Measurements from ENCODE around the gene ARHGAP15. TPM values are rescaled to one million over a fixed set of nuclear protein-coding genes. Genes with fewer than 3 reads are reported as not detected.

Gene ARHGAP15
- total and polyA plus RNA-seq, 2 experiments from 2014 or later: 0.26 TPM; not detected in 1

GRCh38 chr2:143121957-143122356 is 7.3 kb upstream of the ARHGAP15 start:
- DNase-seq (ENCODE audit: low spot score) (no peak), ATAC-seq (no peak)
- Mint-ChIP-seq H3K9me3 (no peaks in the 10 kb centered on the region), H3K4me1 (no peaks in the 10 kb centered on the region), H3K36me3 (ENCODE audit: low read depth) (no peaks in the 10 kb centered on the region), H3K27ac (no peak overlapping the region), H3K4me3 (no peak overlapping the region), H3K27me3 (ENCODE audit: insufficient read depth, low read depth, poor library complexity) (peaks cover 1% of the 10 kb centered on the region)
- Histone ChIP-seq H3K27me3 (ENCODE audit: insufficient read depth) (no peaks in the 10 kb centered on the region), H3K36me3 (ENCODE audit: insufficient read depth) (no peaks in the 10 kb centered on the region), H3K4me2 (no peak overlapping the region), H3K4me3 (no peak overlapping the region), H3K4me1 (ENCODE audit: insufficient read depth) (no peaks in the 10 kb centered on the region), H4K20me1 (replicated peaks; ENCODE audit: insufficient read depth) (no peaks in the 10 kb centered on the region), H3K9me2 (ENCODE audit: insufficient read depth) (no peaks in the 10 kb centered on the region), H2AFZ (no peak overlapping the region), H3K79me2 (replicated peaks; ENCODE audit: insufficient read depth) (no peaks in the 10 kb centered on the region), H3F3A (replicated peaks; ENCODE audit: low read depth) (no peaks in the 10 kb centered on the region), H3K27ac (ENCODE audit: low read depth) (no peak overlapping the region)
- TF ChIP-seq ETS1 (IDR thresholded peaks at IDR 0.05) (no peak), CTCF (conservative IDR thresholded peaks at IDR 0.05; ENCODE audit: low read depth in 2 of 2) (no peak), EZH2phosphoT487 (IDR thresholded peaks at IDR 0.05; ENCODE audit: unreplicated experiment) (no peak), REST (IDR thresholded peaks at IDR 0.05; ENCODE audit: unreplicated experiment) (no peak), POLR2AphosphoS5 (IDR thresholded peaks at IDR 0.05; ENCODE audit: low read depth) (no peak), JUNB (IDR thresholded peaks at IDR 0.05; ENCODE audit: unreplicated experiment) (no peak), EZH2 (IDR thresholded peaks at IDR 0.05; ENCODE audit: low read depth, unreplicated experiment) (no peak), ZNF114 (CRISPR knock-in tag; IDR thresholded peaks at IDR 0.05) (no peak), ZNF462 (CRISPR knock-in tag; IDR thresholded peaks at IDR 0.05) (no peak), NANOG (IDR thresholded peaks at IDR 0.05; ENCODE audit: borderline replicate concordance) (no peak), STAT1 (IDR thresholded peaks at IDR 0.05; ENCODE audit: unreplicated experiment) (no peak), ZNF331 (CRISPR knock-in tag; IDR thresholded peaks at IDR 0.05; ENCODE audit: low read depth) (no peak), CREB1 (CRISPR knock-in tag; IDR thresholded peaks at IDR 0.05; ENCODE audit: low read depth) (no peak)

Measured in GM23338 (cell line).